Endothelial cell of umbilical vein (primary cell): Measurements from ENCODE around the gene CELF2. TPM values are rescaled to one million over a fixed set of nuclear protein-coding genes. Genes with fewer than 3 reads are reported as not detected.

Experiments used
- BruUV-seq: library from RNA; stranded (reverse); fragments of 400-500 nt; replicated peaks from 2 replicates; lab custom pipeline; 2021; lab: Mats Ljungman, UMichigan
- CTCF ChIA-PET: fragments of 300-600, 350-600 bp; sonication (Branson Sonifier 250); formaldehyde crosslinking; loops from one replicate; lab custom pipeline; 2021; ENCODE audit warnings: antibody characterized with exemption, inconsistent platforms; lab: Charles Lee
- POLR2A ChIA-PET: fragments of 300-600, 350-600 bp; sonication (Branson Sonifier 250); formaldehyde crosslinking; loops from one replicate; lab custom pipeline; 2021; ENCODE audit warnings: antibody characterized with exemption, inconsistent platforms; lab: Charles Lee
- DNase-seq: peaks from one replicate; pipeline ENCODE4 v3.0.0-alpha.2; 2011; ENCODE audit warnings: low read depth, low spot score
- FAIRE-seq: peaks from 2 replicates; lab custom pipeline; 2011; peaks lifted over from hg19 to GRCh38; lab: Jason Lieb, UNC
- H2AFZ ChIP-seq: 2 replicates; pipeline ENCODE4 v1.6.0; 2012; ENCODE audit warnings: low read depth, low read length, control low read depth, inconsistent platforms
- H3K27ac ChIP-seq: 2 replicates; pipeline ENCODE4 v1.5.1; 2011; ENCODE audit warnings: low read depth, mild to moderate bottlenecking, control low read depth, low read length, moderate library complexity; ENCODE audit not compliant: insufficient read depth
- H3K27me3 ChIP-seq, 2 experiments: 2 replicates each; pipeline versions ENCODE4 v1.6.0 to v1.6.1; 2011; ENCODE audit warnings: low read length in 2 of 2, mixed read lengths in 1 of 2; ENCODE audit not compliant: control insufficient read depth in 2 of 2, insufficient read depth in 2 of 2
- H3K36me3 ChIP-seq, 2 experiments: 2 replicates in 1 of 2; 3 replicates in 1 of 2; pipeline ENCODE4 v1.5.1; 2011; ENCODE audit warnings: low read length in 2 of 2, mild to moderate bottlenecking in 1 of 2, moderate library complexity in 1 of 2; ENCODE audit not compliant: control insufficient read depth in 2 of 2, insufficient read depth in 2 of 2; ENCODE audit errors: extremely low read depth in 1 of 2
- H3K4me1 ChIP-seq: 3 replicates; pipeline ENCODE4 v1.5.1; 2011; ENCODE audit warnings: mild to moderate bottlenecking, low read length; ENCODE audit not compliant: control insufficient read depth, insufficient read depth; ENCODE audit errors: extremely low read depth
- H3K4me2 ChIP-seq: 2 replicates; pipeline ENCODE4 v1.6.1; 2011; ENCODE audit warnings: low read length, control low read depth, mixed read lengths; ENCODE audit not compliant: insufficient read depth
- H3K4me3 ChIP-seq, 3 experiments: fragments of 200-600 bp in 1 of 3; sonication (generic), shearing (Covaris generic) in 1 of 3; replicated peaks in 1 of 3; 2 replicates each; pipeline ENCODE4 v1.5.1; 2011 to 2016; ENCODE audit warnings: control low read depth in 3 of 3, low read length in 3 of 3, mild to moderate bottlenecking in 2 of 3, inconsistent platforms in 1 of 3, low read depth in 1 of 3, moderate library complexity in 1 of 3; ENCODE audit not compliant: insufficient read depth in 1 of 3
- H3K79me2 ChIP-seq: 2 replicates; pipeline ENCODE4 v1.6.0; 2012; ENCODE audit warnings: low read length, inconsistent platforms; ENCODE audit not compliant: control insufficient read depth, insufficient read depth
- H3K9ac ChIP-seq: replicated peaks from 2 replicates; pipeline ENCODE3; 2011; ENCODE audit warnings: low read length, control low read depth; ENCODE audit not compliant: insufficient read depth; ENCODE audit errors: extremely low read depth
- H3K9me1 ChIP-seq: replicated peaks from 3 replicates; pipeline ENCODE4 v1.6.0; 2011; ENCODE audit warnings: mild to moderate bottlenecking, low read length; ENCODE audit not compliant: control insufficient read depth, insufficient read depth; ENCODE audit errors: extremely low read depth
- H3K9me3 ChIP-seq: replicated peaks from 2 replicates; pipeline ENCODE4 v1.5.1; 2012; ENCODE audit warnings: low read length, inconsistent platforms; ENCODE audit not compliant: control insufficient read depth, insufficient read depth
- H4K20me1 ChIP-seq: replicated peaks from 2 replicates; pipeline ENCODE3; 2011; ENCODE audit warnings: mild to moderate bottlenecking, low read length; ENCODE audit not compliant: control insufficient read depth, insufficient read depth; ENCODE audit errors: extremely low read depth
- CTCF ChIP-seq, 2 donors: IDR thresholded peaks; 1 replicate in 1 of 2; 2 replicates in 1 of 2; pipeline ENCODE4 v1.5.1; 2011; ENCODE audit warnings: low read length in 2 of 2, mild to moderate bottlenecking in 2 of 2, moderate library complexity in 2 of 2, control low read depth in 1 of 2, inconsistent platforms in 1 of 2, low read depth in 1 of 2; ENCODE audit not compliant: insufficient read depth in 1 of 2; ENCODE audit errors: extremely low read depth in 1 of 2
- EZH2 ChIP-seq: IDR thresholded peaks from 2 replicates; pipeline ENCODE4 v1.6.1; 2012; ENCODE audit warnings: borderline replicate concordance, low read depth, mild to moderate bottlenecking, moderate library complexity, low read length, inconsistent platforms; ENCODE audit not compliant: severe bottlenecking
- FOS ChIP-seq: IDR thresholded peaks from 2 replicates; pipeline ENCODE4 v1.6.1; 2011; ENCODE audit warnings: mild to moderate bottlenecking, low read length, moderate library complexity, borderline replicate concordance; ENCODE audit not compliant: insufficient read depth
- GATA2 ChIP-seq: IDR thresholded peaks from 2 replicates; pipeline ENCODE4 v1.7.0; 2011; ENCODE audit warnings: low read depth, mild to moderate bottlenecking, moderate library complexity, mixed read lengths, low read length; ENCODE audit not compliant: insufficient read length, insufficient read depth
- JUN ChIP-seq: IDR thresholded peaks from 2 replicates; pipeline ENCODE4 v1.6.1; 2011; ENCODE audit warnings: borderline replicate concordance, low read depth; ENCODE audit not compliant: insufficient read length, insufficient read depth
- MAX ChIP-seq: IDR thresholded peaks from 2 replicates; pipeline ENCODE4 v1.6.1; 2011; ENCODE audit not compliant: insufficient read depth, insufficient read length
- MYC ChIP-seq: IDR thresholded peaks from one replicate; pipeline ENCODE4 v1.6.1; 2011; ENCODE audit warnings: mild to moderate bottlenecking, low read depth, low read length
- POLR2A ChIP-seq: IDR thresholded peaks from 2 replicates; pipeline ENCODE4 v1.6.1; 2012; ENCODE audit warnings: low read depth, mild to moderate bottlenecking, control low read depth, low read length
- POLR2AphosphoS5 ChIP-seq: IDR thresholded peaks from 2 replicates; pipeline ENCODE4 v1.6.1; 2012; ENCODE audit warnings: low read depth, mild to moderate bottlenecking, control low read depth, low read length, moderate library complexity; ENCODE audit not compliant: insufficient read depth
- dilution Hi-C: fragments of 300-500 bp; cut with MboI; formaldehyde crosslinking; loops from one replicate; pipeline ENCODE4 v1.15.0; 2019; ENCODE audit warnings: low sequenced_read_pairs; ENCODE audit not compliant: extremely low pct_ligation_motif_present
- intact Hi-C: fragments of 100-400 bp; cut with micrococcal nuclease; formaldehyde crosslinking; loops from one replicate; pipeline ENCODE4 v1.10.0; 2022
- polyA plus RNA-seq, 4 experiments: library from polyadenylated mRNA; depleted of rRNA in 3 of 4; stranded (reverse) in 3 of 4; unstranded in 1 of 4; fragments of >200 nt; gene quantifications; 2 replicates each; pipeline versions ENCODE4 v1.2.1 to v1.2.3, GENCODE V29; 2011 to 2012; ENCODE audit warnings: missing spikeins in 1 of 4
- total RNA-seq: library from RNA; stranded (reverse); gene quantifications from 2 replicates; pipeline ENCODE4 v1.2.3, GENCODE V29; 2021

The CELF2 gene
- total and polyA plus RNA-seq, 2 donors (not counting 3 experiments of a cell fraction or from before 2014, with no cell fraction given) = 21.6 to 42.6 TPM

GRCh38 chr10:11307004-11307403 lies 289.3 kb downstream of the CELF2 start:
- dilution Hi-C loops (no loop called here), intact Hi-C loops (no loop called here)
- H3K4me1 ChIP-seq = no peaks in the 10 kb centered on the region
- FAIRE-seq = no peak
- no peaks in the 10 kb centered on the region for H3K79me2 ChIP-seq
- no peak overlapping the region for H3K4me3 ChIP-seq
- CTCF ChIA-PET = no interaction called here
- no peak overlapping the region for H3K9ac ChIP-seq
- no peaks in the 10 kb centered on the region for H3K27me3 ChIP-seq
- H4K20me1 ChIP-seq = no peaks in the 10 kb centered on the region
- no peak overlapping the region for H3K4me2 ChIP-seq
- no peak overlapping the region for H2AFZ ChIP-seq
- H3K36me3 ChIP-seq = peaks cover 0 to 2% of the 10 kb centered on the region in 2 experiments
- TF ChIP-seq JUN = no peak
- TF ChIP-seq GATA2 = no peak
- TF ChIP-seq MAX = no peak
- no peak for TF ChIP-seq POLR2AphosphoS5
- TF ChIP-seq EZH2 = no peak
- TF ChIP-seq MYC = no peak
- POLR2A ChIA-PET = no interaction called here
- H3K27ac ChIP-seq = no peak overlapping the region
- BruUV-seq = no TSS peak
- DNase-seq = no peak
- no peaks in the 10 kb centered on the region for H3K9me1 ChIP-seq
- H3K9me3 ChIP-seq = no peaks in the 10 kb centered on the region

- intact Hi-C loops = no loop called here
Measured at GRCh38 chr10:11307937-11308336, 290.3 kb downstream of the CELF2 start.

More at GRCh38 chr10:11307937-11308336, 290.3 kb downstream of the CELF2 start:
- H3K4me2 ChIP-seq = no peak overlapping the region
- H3K4me1 ChIP-seq = no peaks in the 10 kb centered on the region
- H3K27ac ChIP-seq = no peak overlapping the region
- dilution Hi-C loops = no loop called here
- H4K20me1 ChIP-seq = no peaks in the 10 kb centered on the region
- H3K9ac ChIP-seq = no peak overlapping the region
- TF ChIP-seq POLR2AphosphoS5 = no peak
- TF ChIP-seq MYC = no peak
- TF ChIP-seq MAX = no peak
- no peak for TF ChIP-seq FOS
- no peak for TF ChIP-seq JUN
- TF ChIP-seq CTCF (IDR thresholded peaks at IDR 0.05; ENCODE audit: extremely low read depth in 1 of 2, insufficient read depth in 1 of 2, low read depth in 1 of 2, low read length in 2 of 2) = no peak
- no peak for TF ChIP-seq GATA2
- no peak for TF ChIP-seq POLR2A
- TF ChIP-seq EZH2 = no peak
- DNase-seq = no peak
- H3K9me3 ChIP-seq = no peaks in the 10 kb centered on the region
- no peaks in the 10 kb centered on the region for H3K9me1 ChIP-seq
- peaks cover 0 to 2% of the 10 kb centered on the region in 2 experiments for H3K36me3 ChIP-seq
- ChIA-PET POLR2A (no interaction called here), CTCF (no interaction called here)
- H2AFZ ChIP-seq = no peak overlapping the region
- no peaks in the 10 kb centered on the region for H3K27me3 ChIP-seq
- FAIRE-seq = no peak
- H3K79me2 ChIP-seq = no peaks in the 10 kb centered on the region
- no peak overlapping the region for H3K4me3 ChIP-seq
- no TSS peak for BruUV-seq
